Peyer's patch (tissue), 4 donors: ENCODE data around the gene IGDCC3. TPM values are rescaled to one million over a fixed set of nuclear protein-coding genes. Genes with fewer than 3 reads are reported as not detected.
A peak's percentile ranks its signal among the peaks of the same experiment; 100 is the strongest.

Experiments used
- DNase-seq, 3 donors: peaks; one replicate each; pipeline ENCODE4 v3.0.0-alpha.2; 2017 to 2019
- H3K27ac ChIP-seq, 4 donors: fragments of 200-600 bp; sonication (generic); one replicate each; pipeline ENCODE4 v1.5.1; 2016 to 2019
- H3K27me3 ChIP-seq, 2 donors: fragments of 200-600 bp; sonication (generic); one replicate each; pipeline ENCODE4 v1.5.1; 2019
- H3K36me3 ChIP-seq, 3 donors: fragments of 200-600 bp; sonication (generic); one replicate each; pipeline ENCODE4 v1.5.1; 2016 to 2019
- H3K4me1 ChIP-seq, 4 donors: fragments of 200-600 bp; sonication (generic); one replicate each; pipeline ENCODE4 v1.5.1; 2016 to 2019
- H3K4me3 ChIP-seq, 4 donors: fragments of 200-600 bp; sonication (generic); 1 replicate in 3 of 4; 2 replicates in 1 of 4; pipeline ENCODE4 v1.5.1; 2016 to 2019; ENCODE audit warnings: mild to moderate bottlenecking in 1 of 4
- H3K9me3 ChIP-seq, 4 donors: fragments of 200-600 bp; sonication (generic); one replicate each; pipeline ENCODE4 v1.5.1; 2016 to 2019; ENCODE audit warnings: mild to moderate bottlenecking in 1 of 4
- CTCF ChIP-seq, 6 experiments: fragments of 450-650 bp in 4 of 6; fragments of 200-600 bp in 2 of 6; sonication (generic) in 1 of 6; IDR thresholded peaks; one replicate each; pipeline ENCODE4 v1.5.1; 2017 to 2019; ENCODE audit warnings: antibody characterized with exemption in 6 of 6, mild to moderate bottlenecking in 3 of 6, moderate library complexity in 1 of 6
- POLR2A ChIP-seq, 2 donors: fragments of 450-650 bp; IDR thresholded peaks; one replicate each; pipeline ENCODE4 v1.5.1; 2017; ENCODE audit warnings: antibody characterized with exemption in 2 of 2, mild to moderate bottlenecking in 2 of 2, moderate library complexity in 2 of 2
- total RNA-seq, 4 donors: library from RNA; depleted of rRNA; stranded (reverse); fragments of >200 nt; gene quantifications; one replicate each; pipeline ENCODE4 v1.1.0, GENCODE V29; 2016

IGDCC3 gene
- total RNA-seq, 4 donors from 2014 or later: not detected

DNA sequence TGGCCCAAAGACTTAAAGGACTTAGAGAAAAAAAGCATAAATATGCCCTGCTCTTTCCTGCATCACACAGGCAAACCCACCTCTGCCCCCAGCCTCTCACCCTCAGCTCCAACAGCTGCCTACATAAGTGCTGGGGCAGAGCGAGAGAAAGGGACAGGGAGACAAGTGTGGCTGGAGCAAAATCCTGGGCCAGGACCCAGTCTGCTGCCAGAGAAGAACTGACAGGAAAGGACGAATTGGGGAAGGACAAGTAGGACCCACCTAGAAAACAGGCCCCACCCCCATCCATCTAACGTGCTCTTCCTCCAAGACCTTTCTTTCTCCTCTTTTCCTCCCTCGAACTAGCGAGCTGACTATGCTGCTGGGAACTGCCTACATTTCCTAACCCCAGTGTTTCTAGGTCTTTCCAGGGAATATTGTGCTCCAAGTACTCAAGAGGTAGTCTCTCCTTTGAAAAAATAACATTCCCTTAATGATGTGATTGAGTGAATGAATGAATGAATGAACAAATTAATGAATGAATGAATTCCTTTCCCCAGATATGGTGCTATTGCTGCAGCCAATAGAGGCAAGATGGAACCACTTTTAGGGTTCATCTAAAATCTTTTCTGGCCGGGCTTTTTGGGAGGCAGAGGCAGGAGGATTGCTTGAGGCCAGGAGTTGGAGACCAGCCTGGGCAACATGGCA lies 26.5 kb upstream of the IGDCC3 start:
- H3K36me3 ChIP-seq: no peaks in the 10 kb centered on the region
- no peaks in the 10 kb centered on the region for H3K27me3 ChIP-seq
- DNase-seq: no peak
- no peak overlapping the region for H3K4me3 ChIP-seq
- H3K4me1 ChIP-seq: no peaks in the 10 kb centered on the region
- no peaks in the 10 kb centered on the region for H3K9me3 ChIP-seq
- no peak overlapping the region for H3K27ac ChIP-seq
- TF ChIP-seq POLR2A (IDR thresholded peaks at IDR 0.05): no peak
- TF ChIP-seq CTCF (IDR thresholded peaks at IDR 0.05): no peak

DNA sequence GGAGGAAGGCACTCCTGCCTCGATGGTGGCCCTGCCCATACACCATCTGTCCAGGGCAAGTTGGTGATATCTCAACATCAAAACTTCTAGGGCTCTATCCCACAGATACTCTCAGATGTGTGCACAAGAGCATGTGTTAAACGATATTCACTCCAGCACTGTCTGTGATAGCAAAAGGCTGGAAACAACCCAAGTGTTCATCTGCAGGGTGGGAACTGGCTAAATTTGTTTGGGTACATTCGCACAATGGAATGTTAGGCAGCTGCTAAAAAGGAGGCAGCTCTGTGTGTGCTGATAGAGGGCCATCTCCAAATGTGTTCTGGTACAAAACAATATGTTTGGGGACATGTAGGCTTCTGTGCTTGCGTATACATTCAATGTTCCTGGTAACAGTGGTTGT lies 25.2 kb upstream of the IGDCC3 start:
- no peaks in the 10 kb centered on the region for H3K4me1 ChIP-seq
- H3K27ac ChIP-seq: no peak overlapping the region
- DNase-seq: no peak
- H3K4me3 ChIP-seq: no peak overlapping the region
- H3K9me3 ChIP-seq: no peaks in the 10 kb centered on the region
- H3K36me3 ChIP-seq: no peaks in the 10 kb centered on the region
- TF ChIP-seq POLR2A (IDR thresholded peaks at IDR 0.05) (no peak), CTCF (IDR thresholded peaks at IDR 0.05) (no peak)
- no peaks in the 10 kb centered on the region for H3K27me3 ChIP-seq

DNA sequence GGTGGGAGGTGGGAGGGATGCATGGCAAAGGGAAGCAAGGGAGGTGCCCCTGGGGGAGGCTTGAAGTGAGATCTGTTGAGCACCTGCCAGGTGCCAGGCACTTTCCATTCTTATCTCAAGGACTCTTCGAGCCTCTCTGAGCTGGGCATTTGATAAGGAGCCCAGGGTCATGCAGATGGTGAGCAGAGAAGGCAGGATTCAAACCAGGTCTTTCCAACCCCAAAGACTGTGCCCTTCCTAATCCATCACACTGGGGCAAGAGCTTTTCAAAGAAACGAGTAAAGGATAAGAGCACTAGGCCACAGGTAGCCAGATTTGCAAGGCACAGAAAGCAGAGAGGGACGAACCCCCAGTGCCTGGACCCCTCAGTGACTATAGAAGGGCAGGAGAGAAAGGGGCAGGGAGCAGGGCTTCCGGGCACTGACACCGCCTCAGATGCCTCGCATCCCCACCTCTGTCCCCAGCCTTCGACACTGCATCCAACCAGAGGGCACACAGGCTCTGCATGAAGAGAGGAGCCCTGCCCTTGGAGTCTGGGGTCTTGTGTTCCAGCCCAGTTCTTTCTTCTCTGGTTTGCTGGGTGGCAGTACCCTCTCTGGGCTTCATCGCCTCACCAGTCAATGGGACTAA lies 23.9 kb upstream of the IGDCC3 start:
- H3K36me3 ChIP-seq: no peaks in the 10 kb centered on the region
- no peak for TF ChIP-seq POLR2A (IDR thresholded peaks at IDR 0.05)
- no peak for TF ChIP-seq CTCF (IDR thresholded peaks at IDR 0.05)
- no peak overlapping the region for H3K27ac ChIP-seq
- no peak overlapping the region for H3K4me3 ChIP-seq
- H3K27me3 ChIP-seq: peaks cover 0 to 4% of the 10 kb centered on the region in 2 donors
- no peaks in the 10 kb centered on the region for H3K4me1 ChIP-seq
- DNase-seq: no peak
- H3K9me3 ChIP-seq: no peaks in the 10 kb centered on the region

GRCh38 chr15:65400760-65401610 lies 23.2 kb upstream of the IGDCC3 start:
- peaks cover 0 to 6% of the 10 kb centered on the region in 2 donors for H3K27me3 ChIP-seq
- no peak overlapping the region for H3K4me3 ChIP-seq
- no peaks in the 10 kb centered on the region for H3K36me3 ChIP-seq
- no peak overlapping the region for H3K27ac ChIP-seq
- DNase-seq: peak; percentile 37 to 70 (median 70)
- peak in 5 of 6 experiments; percentile 32 to 55 (median 51) for TF ChIP-seq CTCF (IDR thresholded peaks at IDR 0.05)
- TF ChIP-seq POLR2A (IDR thresholded peaks at IDR 0.05): no peak
- no peaks in the 10 kb centered on the region for H3K4me1 ChIP-seq
- no peaks in the 10 kb centered on the region for H3K9me3 ChIP-seq

- Histone ChIP-seq H3K4me3 (no peak overlapping the region), H3K4me1 (peaks cover 0 to 5% (median 0%) of the 10 kb centered on the region in 4 donors), H3K36me3 (no peaks in the 10 kb centered on the region), H3K9me3 (no peaks in the 10 kb centered on the region), H3K27me3 (peaks cover 0 to 6% of the 10 kb centered on the region in 2 donors), H3K27ac (no peak overlapping the region)
- no peak for DNase-seq
- TF ChIP-seq POLR2A (IDR thresholded peaks at IDR 0.05) (no peak), CTCF (IDR thresholded peaks at IDR 0.05) (no peak)
Observed at GRCh38 chr15:65399997-65400396, 22.2 kb upstream of the IGDCC3 start.
